NCI-H446 (cell line): ENCODE data around the gene NSDHL.
A peak's percentile ranks its signal among the peaks of the same experiment; 100 is the strongest.

Experiments used
- DNase-seq, 2 experiments: peaks; one replicate each; lab custom pipeline; 2025; lab: John Stamatoyannopoulos, UW

NSDHL gene

GRCh38 chrX:152915541-152916241 is 84.8 kb downstream of the NSDHL start:
- DNase-seq: peak in 1 of 2 experiments; percentile 21

- no peak for DNase-seq
Observed at GRCh38 chrX:152917656-152918579, 87.1 kb downstream of the NSDHL start.

GRCh38 chrX:152918707-152919106 is 87.8 kb downstream of the NSDHL start:
- DNase-seq: no peak
